Loucy (cell line): ENCODE results near the gene SEMA5A.

Experiments
- H2AFZ ChIP-seq: fragments of 200-600 bp; sonication (generic); 2 replicates; pipeline ENCODE4 v1.6.0; 2016; ENCODE audit warnings: antibody characterized with exemption, mild to moderate bottlenecking, low read length, moderate library complexity
- H3F3A ChIP-seq: fragments of 200-600 bp; 2 replicates; pipeline ENCODE4 v1.6.0; 2016; ENCODE audit warnings: antibody characterized with exemption, low read depth, mild to moderate bottlenecking
- H3K27me3 ChIP-seq: fragments of 200-600 bp; sonication (generic); 2 replicates; pipeline ENCODE4 v1.6.1; 2014; ENCODE audit warnings: low read length, mild to moderate bottlenecking; ENCODE audit not compliant: insufficient read depth, poor library complexity, severe bottlenecking
- H3K36me3 ChIP-seq: fragments of 200-600 bp; sonication (generic); 2 replicates; pipeline ENCODE4 v1.6.1; 2016; ENCODE audit warnings: low read length; ENCODE audit not compliant: insufficient read depth
- H3K4me1 ChIP-seq: fragments of 200-600 bp; sonication (generic); 2 replicates; pipeline ENCODE4 v1.5.1; 2014; ENCODE audit warnings: low read length, mild to moderate bottlenecking; ENCODE audit not compliant: insufficient read depth, poor library complexity, severe bottlenecking
- H3K4me2 ChIP-seq: fragments of 200-600 bp; sonication (generic); 2 replicates; pipeline ENCODE4 v1.6.0; 2014; ENCODE audit warnings: antibody characterized with exemption, low read length, low read depth, mild to moderate bottlenecking; ENCODE audit not compliant: poor library complexity, severe bottlenecking
- H3K4me3 ChIP-seq: fragments of 200-600 bp; sonication (generic); 2 replicates; pipeline ENCODE4 v1.5.1; 2014; ENCODE audit warnings: low read length, mild to moderate bottlenecking, mixed read lengths; ENCODE audit not compliant: poor library complexity, severe bottlenecking
- H3K79me2 ChIP-seq: fragments of 200-600 bp; sonication (generic); 2 replicates; pipeline ENCODE4 v1.6.1; 2014; ENCODE audit warnings: low read length; ENCODE audit not compliant: insufficient read depth
- H3K9ac ChIP-seq: fragments of 200-600 bp; sonication (generic); 2 replicates; pipeline ENCODE4 v1.6.0; 2014; ENCODE audit warnings: mild to moderate bottlenecking, low read depth, low read length, moderate library complexity; ENCODE audit not compliant: poor library complexity, severe bottlenecking
- H3K9me2 ChIP-seq: fragments of 200-600 bp; sonication (generic); replicated peaks from 2 replicates; pipeline ENCODE4 v1.6.1; 2016; ENCODE audit warnings: low read depth, low read length, mixed read lengths
- H3K9me3 ChIP-seq: fragments of 200-600 bp; sonication (generic); 2 replicates; pipeline ENCODE4 v1.6.1; 2014; ENCODE audit warnings: mild to moderate bottlenecking, antibody characterized with exemption, low read length, low read depth; ENCODE audit not compliant: insufficient read depth
- H4K20me1 ChIP-seq: fragments of 200-600 bp; sonication (generic); 2 replicates; pipeline ENCODE4 v1.6.0; 2014; ENCODE audit warnings: antibody characterized with exemption, low read length, mild to moderate bottlenecking; ENCODE audit not compliant: insufficient read depth, poor library complexity, severe bottlenecking
- EZH2phosphoT487 ChIP-seq: fragments of 200-600 bp; IDR thresholded peaks from 2 replicates; pipeline ENCODE4 v1.6.1; 2018; ENCODE audit warnings: antibody characterized with exemption, mild to moderate bottlenecking, moderate library complexity, borderline replicate concordance
- TF ChIP-seq, protein P1 (sequence below): fragments of 200-600 bp; sonication (generic); conservative IDR thresholded peaks from 2 replicates; pipeline ENCODE4 v1.5.1; 2014; ENCODE audit warnings: mild to moderate bottlenecking, antibody characterized with exemption, low read length

The SEMA5A gene

DNA sequence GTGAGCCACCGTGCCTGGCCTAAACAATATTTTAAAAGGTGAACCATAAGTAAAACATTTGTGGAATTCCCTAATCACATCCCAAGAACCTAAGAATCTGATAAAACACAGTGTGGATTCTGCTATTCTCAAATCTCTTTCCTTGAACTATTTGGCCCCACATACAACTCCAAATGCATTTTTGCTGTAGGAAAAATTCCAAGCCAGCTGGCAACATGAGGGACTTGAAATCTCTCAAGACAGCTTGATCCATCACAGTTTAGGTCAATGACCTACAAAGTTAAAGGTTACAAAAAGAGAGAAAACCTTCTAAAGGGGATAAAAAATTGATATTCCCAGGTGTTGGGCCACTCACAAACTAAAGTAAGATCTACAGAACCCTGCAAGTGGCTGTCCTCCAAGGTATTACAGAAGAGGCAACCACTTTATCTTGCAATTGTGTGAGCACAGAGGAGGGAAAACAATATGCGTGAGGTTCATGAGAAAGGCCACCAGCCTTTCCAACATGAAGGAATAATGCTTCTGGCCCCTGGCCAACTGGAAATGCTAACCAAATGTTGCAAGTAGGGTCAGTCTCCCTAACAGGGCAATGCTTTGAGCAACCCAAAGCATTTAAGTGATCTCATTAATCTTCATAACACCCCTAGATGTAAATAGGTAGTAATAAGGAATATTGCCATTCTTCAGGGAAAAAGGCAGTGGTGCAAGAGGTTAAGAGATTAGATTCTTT is 221.4 kb downstream of the SEMA5A start:
- TF ChIP-seq EZH2phosphoT487: no peak
- TF ChIP-seq, protein P1, sequence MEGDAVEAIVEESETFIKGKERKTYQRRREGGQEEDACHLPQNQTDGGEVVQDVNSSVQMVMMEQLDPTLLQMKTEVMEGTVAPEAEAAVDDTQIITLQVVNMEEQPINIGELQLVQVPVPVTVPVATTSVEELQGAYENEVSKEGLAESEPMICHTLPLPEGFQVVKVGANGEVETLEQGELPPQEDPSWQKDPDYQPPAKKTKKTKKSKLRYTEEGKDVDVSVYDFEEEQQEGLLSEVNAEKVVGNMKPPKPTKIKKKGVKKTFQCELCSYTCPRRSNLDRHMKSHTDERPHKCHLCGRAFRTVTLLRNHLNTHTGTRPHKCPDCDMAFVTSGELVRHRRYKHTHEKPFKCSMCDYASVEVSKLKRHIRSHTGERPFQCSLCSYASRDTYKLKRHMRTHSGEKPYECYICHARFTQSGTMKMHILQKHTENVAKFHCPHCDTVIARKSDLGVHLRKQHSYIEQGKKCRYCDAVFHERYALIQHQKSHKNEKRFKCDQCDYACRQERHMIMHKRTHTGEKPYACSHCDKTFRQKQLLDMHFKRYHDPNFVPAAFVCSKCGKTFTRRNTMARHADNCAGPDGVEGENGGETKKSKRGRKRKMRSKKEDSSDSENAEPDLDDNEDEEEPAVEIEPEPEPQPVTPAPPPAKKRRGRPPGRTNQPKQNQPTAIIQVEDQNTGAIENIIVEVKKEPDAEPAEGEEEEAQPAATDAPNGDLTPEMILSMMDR: no peak
- no peaks in the 10 kb centered on the region for H4K20me1 ChIP-seq
- no peaks in the 10 kb centered on the region for H3K36me3 ChIP-seq
- H3K27me3 ChIP-seq: no peaks in the 10 kb centered on the region
- no peaks in the 10 kb centered on the region for H3F3A ChIP-seq
- no peaks in the 10 kb centered on the region for H3K9me2 ChIP-seq
- no peak overlapping the region for H3K4me3 ChIP-seq
- no peak overlapping the region for H3K4me2 ChIP-seq
- no peaks in the 10 kb centered on the region for H3K4me1 ChIP-seq
- no peak overlapping the region for H3K9ac ChIP-seq
- no peaks in the 10 kb centered on the region for H3K9me3 ChIP-seq
- H3K79me2 ChIP-seq: no peaks in the 10 kb centered on the region
- no peak overlapping the region for H2AFZ ChIP-seq

DNA sequence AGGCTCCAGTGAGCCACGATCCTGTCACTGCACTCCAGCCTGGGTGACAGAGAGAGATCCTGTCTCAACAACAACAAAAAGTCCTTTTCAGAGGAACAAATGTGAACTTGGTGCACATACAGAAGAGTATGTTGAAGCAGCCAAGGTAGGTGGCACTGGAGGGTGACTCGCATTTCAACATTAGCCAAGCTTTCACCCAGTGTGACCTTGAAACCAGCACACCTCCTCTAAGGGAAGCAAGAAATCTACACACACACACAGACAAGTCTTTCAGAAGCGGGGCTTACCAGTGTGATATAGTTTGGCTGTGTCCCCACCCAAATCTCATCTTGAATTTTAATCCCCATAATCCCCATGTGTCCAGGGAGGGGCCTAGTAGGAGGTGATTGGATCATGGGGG is 225.2 kb downstream of the SEMA5A start:
- no peak overlapping the region for H3K4me3 ChIP-seq
- H3K79me2 ChIP-seq: no peaks in the 10 kb centered on the region
- no peak overlapping the region for H3K9ac ChIP-seq
- no peak overlapping the region for H2AFZ ChIP-seq
- no peaks in the 10 kb centered on the region for H3K36me3 ChIP-seq
- no peaks in the 10 kb centered on the region for H4K20me1 ChIP-seq
- H3K9me2 ChIP-seq: no peaks in the 10 kb centered on the region
- no peaks in the 10 kb centered on the region for H3F3A ChIP-seq
- H3K27me3 ChIP-seq: no peaks in the 10 kb centered on the region
- H3K4me2 ChIP-seq: no peak overlapping the region
- TF ChIP-seq, protein P1: no peak
- TF ChIP-seq EZH2phosphoT487: no peak
- no peaks in the 10 kb centered on the region for H3K9me3 ChIP-seq
- no peaks in the 10 kb centered on the region for H3K4me1 ChIP-seq

DNA sequence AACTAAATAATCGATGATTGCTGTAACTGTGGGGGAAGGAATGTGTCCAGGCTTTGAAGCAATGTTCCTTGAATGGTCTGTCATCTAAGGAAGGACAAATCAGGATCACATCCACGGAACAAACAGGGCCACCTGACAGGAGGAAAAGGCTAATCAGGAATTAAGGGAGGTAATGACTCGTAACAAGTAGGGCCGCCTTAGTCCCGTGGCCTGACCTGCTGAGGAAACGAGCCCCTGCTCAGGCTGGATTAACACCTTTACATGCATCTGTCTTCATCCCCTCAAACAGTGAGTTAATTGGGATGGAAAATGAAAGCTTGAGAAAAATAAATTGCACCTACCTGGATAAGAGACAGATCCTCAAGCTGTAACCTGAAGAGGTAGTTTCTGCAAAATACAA is 227.8 kb downstream of the SEMA5A start:
- Histone ChIP-seq H4K20me1 (no peaks in the 10 kb centered on the region), H3K9ac (no peak overlapping the region), H3K9me2 (no peaks in the 10 kb centered on the region), H3K27me3 (no peaks in the 10 kb centered on the region), H3K4me2 (no peak overlapping the region), H3K4me3 (no peak overlapping the region), H3F3A (no peaks in the 10 kb centered on the region), H3K36me3 (no peaks in the 10 kb centered on the region), H3K9me3 (no peaks in the 10 kb centered on the region), H3K79me2 (no peaks in the 10 kb centered on the region), H2AFZ (no peak overlapping the region), H3K4me1 (no peaks in the 10 kb centered on the region)
- no peak for TF ChIP-seq EZH2phosphoT487
- TF ChIP-seq, protein P1: no peak
